A673 (cell line): ENCODE data around the gene SLC22A24. TPM values are rescaled to one million over a fixed set of nuclear protein-coding genes. Genes with fewer than 3 reads are reported as not detected.
A peak's percentile ranks its signal among the peaks of the same experiment; 100 is the strongest.

Source experiments
- BruUV-seq: library from RNA; stranded (reverse); fragments of 400-500 nt; replicated peaks from 2 replicates; lab custom pipeline; 2021; lab: Mats Ljungman, UMichigan
- CTCF ChIA-PET: fragments of 300-600 bp; sonication (Branson Sonifier 250); formaldehyde crosslinking; loops from one replicate; lab custom pipeline; 2022; ENCODE audit warnings: antibody characterized with exemption; lab: Charles Lee
- POLR2A ChIA-PET: fragments of 300-600 bp; sonication (Branson Sonifier 250); formaldehyde crosslinking; loops from one replicate; lab custom pipeline; 2022; ENCODE audit warnings: antibody characterized with exemption; ENCODE audit not compliant: low non-redundant PET; lab: Charles Lee
- DNase-seq: peaks from one replicate; pipeline ENCODE4 v3.0.0-alpha.2; 2015; ENCODE audit warnings: low spot score
- H3K27ac ChIP-seq: fragments of 200-600 bp; sonication (generic); 2 replicates; pipeline ENCODE4 v1.5.1; 2016; ENCODE audit warnings: mixed run types, low read depth, mild to moderate bottlenecking, mixed read lengths, antibody characterized with exemption, low read length; ENCODE audit not compliant: poor library complexity, severe bottlenecking
- H3K27me3 ChIP-seq: fragments of 200-600 bp; sonication (generic); replicated peaks from 2 replicates; pipeline ENCODE4 v1.6.1; 2017; ENCODE audit warnings: mixed run types, low read depth, mild to moderate bottlenecking, mixed read lengths, antibody characterized with exemption, low read length; ENCODE audit not compliant: insufficient read depth, poor library complexity
- H3K36me3 ChIP-seq: fragments of 200-600 bp; sonication (generic); 2 replicates; pipeline ENCODE4 v1.6.1; 2016; ENCODE audit warnings: mixed run types, mild to moderate bottlenecking, mixed read lengths, antibody characterized with exemption, low read length; ENCODE audit not compliant: insufficient read depth, poor library complexity, severe bottlenecking
- H3K4me1 ChIP-seq: fragments of 200-600 bp; sonication (generic); 2 replicates; pipeline ENCODE4 v1.6.1; 2017; ENCODE audit warnings: mixed run types, mild to moderate bottlenecking, mixed read lengths, antibody characterized with exemption, low read length; ENCODE audit not compliant: insufficient read depth, poor library complexity, severe bottlenecking
- H3K4me3 ChIP-seq: fragments of 200-600 bp; sonication (generic); 2 replicates; pipeline ENCODE4 v1.5.1; 2016; ENCODE audit warnings: low read depth, mixed run types, mild to moderate bottlenecking, mixed read lengths, low read length; ENCODE audit not compliant: poor library complexity, severe bottlenecking
- H3K9me3 ChIP-seq: fragments of 200-600 bp; sonication (generic); 2 replicates; pipeline ENCODE4 v1.6.1; 2016; ENCODE audit warnings: mixed run types, low read depth, mild to moderate bottlenecking, mixed read lengths, antibody characterized with exemption, low read length; ENCODE audit not compliant: poor library complexity, severe bottlenecking
- EZH2 ChIP-seq: fragments of 200-600 bp; sonication (generic); IDR thresholded peaks from 2 replicates; pipeline ENCODE4 v1.6.1; 2017; ENCODE audit warnings: borderline replicate concordance, low read depth, mild to moderate bottlenecking, mixed read lengths, antibody characterized with exemption, low read length; ENCODE audit not compliant: poor library complexity, severe bottlenecking
- intact Hi-C: fragments of 100-400 bp; cut with micrococcal nuclease; formaldehyde crosslinking; loops from one replicate; pipeline ENCODE4 v1.10.0; 2022; ENCODE audit not compliant: unreplicated experiment
- total RNA-seq: library from RNA; stranded (reverse); gene quantifications from 2 replicates; pipeline ENCODE4 v1.2.3, GENCODE V29; 2021
- TF ChIP-seq, protein P1 (sequence below): fragments of 300-800, 200-600 bp; sonication (generic); conservative IDR thresholded peaks from 2 replicates; pipeline ENCODE4 v1.5.1; 2017; ENCODE audit warnings: low read depth, mild to moderate bottlenecking, antibody characterized with exemption, low read length, moderate library complexity, mixed read lengths

The SLC22A24 gene
- total RNA-seq, 1 experiment from 2014 or later: not detected

DNA sequence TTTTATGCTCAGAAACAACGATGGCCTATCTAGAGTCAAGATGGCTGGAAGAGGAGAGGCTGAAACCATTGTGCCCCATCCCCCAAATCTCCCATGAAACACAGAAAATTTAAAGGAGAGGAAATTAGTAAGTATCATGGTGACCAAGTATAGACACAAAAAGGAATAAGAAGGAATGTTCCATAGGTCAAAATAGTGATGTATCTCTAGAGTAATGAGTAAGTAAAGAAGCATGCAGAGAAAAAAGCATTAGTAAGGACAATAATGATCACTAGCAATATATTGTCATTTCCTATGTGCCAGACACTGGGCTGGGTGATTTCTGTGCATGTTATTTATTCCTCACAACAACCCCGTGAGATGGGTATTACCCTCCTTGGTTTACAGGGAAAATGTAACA, 2.6 kb upstream of the SLC22A24 start:
- H3K4me3 ChIP-seq: no peak overlapping the region

DNA sequence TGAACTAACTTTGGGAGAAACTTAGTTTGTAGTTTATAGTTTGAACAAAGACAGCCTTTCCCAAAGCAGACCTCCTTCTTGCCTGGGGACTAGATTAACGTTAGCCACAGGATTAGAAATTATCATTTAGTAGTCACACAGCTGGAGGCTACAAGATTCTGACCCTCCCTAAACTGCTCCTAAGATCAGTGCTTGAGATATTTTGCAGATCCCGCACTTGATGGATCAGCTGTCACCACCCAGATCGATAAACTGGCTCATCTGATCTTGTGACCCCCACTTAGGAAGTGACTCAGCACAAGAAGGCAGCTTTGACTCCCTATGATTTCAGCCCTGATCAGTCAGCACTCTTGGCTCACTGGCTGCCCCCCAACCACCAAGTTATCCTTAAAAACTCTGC, 1.6 kb downstream of the SLC22A24 start:
- Histone ChIP-seq H3K9me3 (no peaks in the 10 kb centered on the region), H3K27me3 (no peaks in the 10 kb centered on the region), H3K27ac (peak overlapping the region; percentile 97), H3K36me3 (no peaks in the 10 kb centered on the region), H3K4me3 (no peak overlapping the region), H3K4me1 (peaks cover 56% of the 10 kb centered on the region)
- ChIA-PET CTCF (no interaction called here), POLR2A (no interaction called here)
- intact Hi-C loops: no loop called here
- BruUV-seq: no TSS peak
- no peak for TF ChIP-seq EZH2
- TF ChIP-seq, protein P1, sequence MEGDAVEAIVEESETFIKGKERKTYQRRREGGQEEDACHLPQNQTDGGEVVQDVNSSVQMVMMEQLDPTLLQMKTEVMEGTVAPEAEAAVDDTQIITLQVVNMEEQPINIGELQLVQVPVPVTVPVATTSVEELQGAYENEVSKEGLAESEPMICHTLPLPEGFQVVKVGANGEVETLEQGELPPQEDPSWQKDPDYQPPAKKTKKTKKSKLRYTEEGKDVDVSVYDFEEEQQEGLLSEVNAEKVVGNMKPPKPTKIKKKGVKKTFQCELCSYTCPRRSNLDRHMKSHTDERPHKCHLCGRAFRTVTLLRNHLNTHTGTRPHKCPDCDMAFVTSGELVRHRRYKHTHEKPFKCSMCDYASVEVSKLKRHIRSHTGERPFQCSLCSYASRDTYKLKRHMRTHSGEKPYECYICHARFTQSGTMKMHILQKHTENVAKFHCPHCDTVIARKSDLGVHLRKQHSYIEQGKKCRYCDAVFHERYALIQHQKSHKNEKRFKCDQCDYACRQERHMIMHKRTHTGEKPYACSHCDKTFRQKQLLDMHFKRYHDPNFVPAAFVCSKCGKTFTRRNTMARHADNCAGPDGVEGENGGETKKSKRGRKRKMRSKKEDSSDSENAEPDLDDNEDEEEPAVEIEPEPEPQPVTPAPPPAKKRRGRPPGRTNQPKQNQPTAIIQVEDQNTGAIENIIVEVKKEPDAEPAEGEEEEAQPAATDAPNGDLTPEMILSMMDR: no peak
- no peak for DNase-seq

More for the DNA sequence above, 2.6 kb upstream of the SLC22A24 start:
- intact Hi-C loops: no loop called here
- H3K27ac ChIP-seq: peak overlapping the region; percentile 97
- peaks cover 44% of the 10 kb centered on the region for H3K4me1 ChIP-seq
- H3K27me3 ChIP-seq: no peaks in the 10 kb centered on the region
- ChIA-PET POLR2A (no interaction called here), CTCF (no interaction called here)
- H3K9me3 ChIP-seq: no peaks in the 10 kb centered on the region
- DNase-seq: peak; percentile 43
- no TSS peak for BruUV-seq
- H3K36me3 ChIP-seq: no peaks in the 10 kb centered on the region
- TF ChIP-seq, protein P1: no peak

DNA sequence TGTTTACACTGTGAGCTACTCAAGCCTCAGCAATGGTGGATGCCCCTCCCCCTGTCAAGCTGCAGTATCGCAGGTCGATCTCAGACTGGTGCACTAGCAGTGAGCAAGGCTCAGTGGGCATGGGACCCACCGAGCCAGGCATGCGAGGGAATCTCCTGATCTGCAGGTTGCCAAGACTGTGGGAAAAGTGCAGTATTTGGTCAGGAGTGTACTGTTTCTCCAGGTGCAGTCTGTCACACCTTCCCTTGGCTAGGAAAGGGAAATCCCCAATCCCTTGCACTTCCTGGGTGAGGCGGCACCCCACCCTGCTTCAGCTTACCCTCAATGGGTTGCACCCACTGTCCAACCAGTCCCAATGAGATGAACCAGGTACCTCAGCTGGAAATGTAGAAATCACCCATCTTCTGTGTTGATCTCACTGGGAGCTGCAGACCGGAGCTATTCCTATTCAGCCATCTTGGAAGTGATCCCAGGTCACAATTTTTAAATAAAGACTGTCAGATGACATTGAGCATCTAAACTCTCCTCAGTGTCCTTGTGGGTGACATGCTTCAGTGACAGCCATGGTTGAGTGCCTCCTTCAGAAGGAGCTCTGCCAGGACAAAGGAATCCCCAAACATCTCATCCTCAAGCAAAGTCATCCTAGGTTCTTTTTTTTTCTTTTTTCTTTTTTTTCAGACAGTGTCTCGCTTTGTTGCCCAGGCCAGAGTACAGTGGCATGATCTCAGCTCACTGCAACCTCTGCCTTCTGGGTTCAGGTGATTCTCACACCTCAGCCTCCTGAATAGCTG, 10.8 kb downstream of the SLC22A24 start:
- CTCF ChIA-PET: no interaction called here
- intact Hi-C loops: no loop called here

More for the DNA sequence above, 10.8 kb downstream of the SLC22A24 start:
- POLR2A ChIA-PET: interaction anchor here (0.6 kb wide), 1 partner anchor 247 kb away, joined by 5 read pairs; no protein-coding TSS in a partner anchor
- peaks cover 8% of the 10 kb centered on the region for H3K9me3 ChIP-seq
- no peak for TF ChIP-seq EZH2
- TF ChIP-seq, protein P1: no peak
- no peak overlapping the region for H3K4me3 ChIP-seq
- no peaks in the 10 kb centered on the region for H3K36me3 ChIP-seq
- no TSS peak for BruUV-seq
- no peak overlapping the region for H3K27ac ChIP-seq
- no peak for DNase-seq
- H3K27me3 ChIP-seq: no peaks in the 10 kb centered on the region
- H3K4me1 ChIP-seq: no peaks in the 10 kb centered on the region
